Dendritic cell treated with granulocyte-macrophage colony-stimulating factor and Interleukin-4, amounts not matched to agents 40 ng/mL and 50 ng/mL, for 4 days (primary cell): ENCODE results near the gene LY6G6C.

Experiments used
- H3K27ac Mint-ChIP-seq: one replicate; pipeline ENCODE4 v1.8.0; 2022; ENCODE audit warnings: mild to moderate bottlenecking, mixed read lengths
- H3K27me3 Mint-ChIP-seq: one replicate; pipeline ENCODE4 v1.8.0; 2022; ENCODE audit warnings: mild to moderate bottlenecking, mixed read lengths
- H3K36me3 Mint-ChIP-seq: one replicate; pipeline ENCODE4 v1.8.0; 2022; ENCODE audit warnings: low read depth, mixed read lengths
- H3K4me1 Mint-ChIP-seq: one replicate; pipeline ENCODE4 v1.8.0; 2022; ENCODE audit warnings: low read depth, mixed read lengths
- H3K4me3 Mint-ChIP-seq: one replicate; pipeline ENCODE4 v1.8.0; 2022; ENCODE audit warnings: mild to moderate bottlenecking, moderate library complexity, mixed read lengths
- H3K9me3 Mint-ChIP-seq: one replicate; pipeline ENCODE4 v1.8.0; 2022; ENCODE audit warnings: mixed read lengths
- intact Hi-C: fragments of 100-400 bp; cut with micrococcal nuclease; formaldehyde crosslinking; loops from one replicate; pipeline ENCODE4 v1.15.0; 2022

The LY6G6C gene

DNA sequence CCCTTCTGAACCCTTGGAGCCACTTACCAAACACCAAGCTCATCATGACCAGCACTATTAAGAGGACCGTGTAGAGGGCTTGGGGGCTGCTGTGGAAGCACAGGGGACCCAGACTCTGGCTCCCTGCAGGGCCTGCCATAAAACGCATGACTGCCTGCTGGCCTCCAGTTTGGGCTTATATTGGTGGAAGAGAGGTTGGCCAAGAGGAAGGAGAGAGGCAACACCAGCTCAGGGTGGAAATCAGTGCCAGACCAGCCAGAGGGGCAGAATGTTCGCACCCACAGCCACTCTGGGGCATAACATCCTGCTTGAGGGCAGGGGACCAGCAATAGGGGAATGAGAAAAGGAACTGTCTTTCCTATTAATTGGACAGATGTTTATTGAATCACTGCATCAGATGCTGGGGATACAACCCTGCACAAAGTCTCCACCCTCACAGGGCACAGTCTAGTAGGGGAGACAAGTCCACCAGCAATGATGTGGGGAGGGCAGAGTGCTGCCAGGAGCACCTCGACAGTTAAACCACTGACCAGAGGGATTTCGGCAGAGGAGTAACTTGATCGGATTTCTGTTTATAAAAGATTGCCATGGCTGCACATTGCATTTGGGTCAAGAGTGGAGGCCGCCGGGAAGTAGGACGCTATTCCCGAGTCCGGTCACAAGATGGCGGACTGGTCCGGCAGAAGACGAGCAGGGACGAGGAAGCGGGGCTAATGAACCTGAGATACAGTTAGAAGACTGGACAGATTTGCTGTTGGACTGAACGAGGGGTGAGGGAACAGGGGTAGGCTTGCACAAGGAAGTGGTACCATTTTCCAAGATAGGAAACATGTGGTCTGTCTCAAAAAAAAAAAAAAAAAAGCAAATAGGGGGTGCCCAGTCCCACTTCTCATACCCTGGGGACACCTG lies 41.1 kb downstream of the LY6G6C start, which contains the start of gene LY6G5C:
TSS of gene LY6G5C (minus strand) at position 842 of the 909 bp plus-strand sequence. CDS start at position 148, 694 bp downstream.
- intact Hi-C loops, result loop anchor here (1.0 to 2.0 kb wide), 3 partner anchors 47 to 150 kb away; no protein-coding TSS in a partner anchor
- Mint-ChIP-seq H3K4me1 (peaks cover 56% of the 10 kb centered on the region), H3K4me3 (peak within 1 kb of the TSS; percentile 74), H3K27ac (peak within 1 kb of the TSS; percentile 55), H3K27me3 (peaks cover 9% of the 10 kb centered on the region), H3K36me3 (peaks cover 23% of the 10 kb centered on the region), H3K9me3 (no peaks in the 10 kb centered on the region)

DNA sequence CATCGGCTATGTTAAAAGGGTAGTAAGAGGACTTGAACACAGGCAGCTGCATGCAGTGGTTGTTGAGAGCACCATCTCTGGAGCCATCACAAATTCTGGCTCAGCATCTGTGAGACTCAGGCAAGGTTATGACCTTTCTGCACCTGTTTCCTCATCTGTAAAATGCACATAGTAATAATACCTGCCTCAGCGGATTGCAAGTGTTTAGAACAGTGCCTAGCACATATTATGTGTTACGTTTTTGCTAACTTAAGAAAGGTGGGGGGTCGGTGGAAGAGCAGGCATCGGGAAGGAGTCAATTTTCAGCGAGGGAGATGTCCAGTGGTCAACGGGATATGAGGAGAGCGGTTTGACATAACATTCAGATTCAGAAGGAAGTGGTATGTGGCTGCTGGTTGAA lies 43.6 kb downstream of the LY6G6C start:
- H3K27me3 Mint-ChIP-seq, result peaks cover 4% of the 10 kb centered on the region
- peaks cover 50% of the 10 kb centered on the region for H3K4me1 Mint-ChIP-seq
- intact Hi-C loops, result no loop called here
- no peaks in the 10 kb centered on the region for H3K9me3 Mint-ChIP-seq
- H3K4me3 Mint-ChIP-seq, result no peak overlapping the region
- no peak overlapping the region for H3K27ac Mint-ChIP-seq
- H3K36me3 Mint-ChIP-seq, result peaks cover 14% of the 10 kb centered on the region

DNA sequence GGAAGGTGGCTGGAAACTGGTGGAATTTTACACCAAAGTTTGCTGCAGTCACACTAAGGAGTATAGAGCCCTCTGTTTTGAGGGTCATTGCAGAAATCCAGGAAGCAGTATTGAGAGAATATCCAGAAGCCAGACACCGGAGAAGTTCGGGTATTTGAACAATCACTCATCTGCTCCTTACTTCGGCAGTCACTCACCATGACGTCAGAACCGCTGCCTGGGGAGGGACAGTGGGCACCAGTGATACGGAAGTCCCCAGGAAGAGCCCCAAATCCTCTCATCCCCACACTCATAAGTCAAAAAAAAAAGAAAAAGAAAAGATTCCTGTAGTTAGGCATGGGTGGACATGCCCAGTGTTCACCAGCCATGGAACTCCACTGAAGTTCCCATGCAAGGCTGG lies 44.6 kb downstream of the LY6G6C start:
- H3K4me3 Mint-ChIP-seq, result no peak overlapping the region
- peak overlapping the region; percentile 59 for H3K27ac Mint-ChIP-seq
- no peaks in the 10 kb centered on the region for H3K9me3 Mint-ChIP-seq
- H3K27me3 Mint-ChIP-seq, result peaks cover 4% of the 10 kb centered on the region
- H3K4me1 Mint-ChIP-seq, result peaks cover 50% of the 10 kb centered on the region
- peaks cover 23% of the 10 kb centered on the region for H3K36me3 Mint-ChIP-seq
- intact Hi-C loops, result no loop called here

DNA sequence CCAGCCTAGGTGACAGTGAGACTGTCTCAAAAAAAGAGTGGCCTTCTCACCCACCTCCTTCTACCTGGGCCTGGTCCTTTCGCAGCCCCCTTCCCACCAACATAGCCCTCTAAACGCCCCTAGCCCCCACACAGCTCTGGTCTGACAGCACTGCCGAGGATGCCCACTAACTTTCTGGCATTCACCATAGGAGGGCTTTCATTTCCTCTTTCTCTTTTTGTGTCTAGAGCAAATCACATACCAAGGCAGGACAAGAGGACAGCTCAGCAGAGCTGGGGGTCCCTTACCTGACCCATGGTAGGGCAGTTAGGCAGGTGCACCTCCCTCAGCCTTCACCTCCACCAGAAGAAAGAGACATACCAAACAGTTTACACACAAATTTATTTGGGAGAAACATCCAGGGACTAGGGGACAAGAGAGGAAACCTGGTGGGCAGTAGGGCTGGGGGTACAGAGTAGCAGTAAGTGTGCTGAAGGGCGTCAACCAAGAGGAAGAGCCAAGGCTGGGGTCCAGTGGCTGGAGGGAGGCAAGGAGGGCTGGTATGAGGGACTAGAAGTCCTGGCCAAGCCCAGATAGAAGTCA lies 45.1 kb downstream of the LY6G6C start:
- peaks cover 27% of the 10 kb centered on the region for H3K36me3 Mint-ChIP-seq
- no peaks in the 10 kb centered on the region for H3K9me3 Mint-ChIP-seq
- H3K27me3 Mint-ChIP-seq, result peaks cover 2% of the 10 kb centered on the region
- H3K27ac Mint-ChIP-seq, result peak overlapping the region; percentile 59
- peaks cover 46% of the 10 kb centered on the region for H3K4me1 Mint-ChIP-seq
- intact Hi-C loops, result no loop called here
- no peak overlapping the region for H3K4me3 Mint-ChIP-seq

DNA sequence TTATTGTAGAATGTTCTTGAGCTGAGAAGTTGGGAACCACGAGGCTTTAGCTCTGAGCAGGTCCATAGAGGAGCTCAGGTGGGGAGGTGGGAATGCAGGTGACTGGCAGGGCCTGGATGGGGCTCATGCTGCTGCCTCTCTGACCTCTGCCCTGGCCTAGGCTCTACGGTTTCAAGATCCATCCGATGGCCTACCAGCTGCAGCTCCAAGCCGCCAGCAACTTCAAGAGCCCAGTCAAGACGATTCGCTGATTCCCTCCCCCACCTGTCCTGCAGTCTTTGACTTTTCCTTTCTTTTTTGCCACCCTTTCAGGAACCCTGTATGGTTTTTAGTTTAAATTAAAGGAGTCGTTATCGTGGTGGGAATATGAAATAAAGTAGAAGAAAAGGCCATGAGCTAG lies 51.9 kb downstream of the LY6G6C start, which contains the start of gene LY6G5B:
TSS of gene LY6G5B (plus strand) at position 301 of the 400 bp plus-strand sequence. CDS start 975 bp downstream, outside the sequence.
- no peaks in the 10 kb centered on the region for H3K9me3 Mint-ChIP-seq
- H3K36me3 Mint-ChIP-seq, result peaks cover 89% of the 10 kb centered on the region
- no peak within 1 kb of the TSS for H3K4me3 Mint-ChIP-seq
- H3K27me3 Mint-ChIP-seq, result no peaks in the 10 kb centered on the region
- H3K4me1 Mint-ChIP-seq, result peaks cover 34% of the 10 kb centered on the region
- intact Hi-C loops, result loop anchor here (5.0 kb wide), 4 partner anchors 47 to 153 kb away; partner anchors contain the start of genes CLIC1, DDX39B and PRRC2A
- H3K27ac Mint-ChIP-seq, result no peak within 1 kb of the TSS
